ENCODE results near the gene HNF4A.

HNF4A gene

GRCh38 chr20:44411757-44412401, 56.4 kb downstream of the HNF4A start:
- Histone ChIP-seq H4K20me1 (ENCODE audit: insufficient read depth, low read length) (no peaks in the 10 kb centered on the region; the same call in 1 of the 2 replicates), H3K4me1 (ENCODE audit: insufficient read depth, low read length) (no peaks in the 10 kb centered on the region), H3K36me3 (ENCODE audit: insufficient read depth, low read length) (no peaks in the 10 kb centered on the region), H3K79me2 (ENCODE audit: insufficient read depth, low read length) (no peaks in the 10 kb centered on the region), H3K27ac (ENCODE audit: low read length) (no peak overlapping the region), H3K4me2 (ENCODE audit: insufficient read depth, low read length) (no peak overlapping the region), H3K9me3 (ENCODE audit: insufficient read depth, low read length, severe bottlenecking) (no peaks in the 10 kb centered on the region), H2AFZ (ENCODE audit: low read depth, low read length) (no peak overlapping the region), H3K9ac (ENCODE audit: low read depth, low read length) (no peak overlapping the region), H3K4me3 (ENCODE audit: low read depth in 1 of 2, low read length in 2 of 2) (no peak overlapping the region), H3K27me3 (ENCODE audit: insufficient read depth, low read length, poor library complexity) (peaks cover 15% of the 10 kb centered on the region)
- TF ChIP-seq, protein P1, sequence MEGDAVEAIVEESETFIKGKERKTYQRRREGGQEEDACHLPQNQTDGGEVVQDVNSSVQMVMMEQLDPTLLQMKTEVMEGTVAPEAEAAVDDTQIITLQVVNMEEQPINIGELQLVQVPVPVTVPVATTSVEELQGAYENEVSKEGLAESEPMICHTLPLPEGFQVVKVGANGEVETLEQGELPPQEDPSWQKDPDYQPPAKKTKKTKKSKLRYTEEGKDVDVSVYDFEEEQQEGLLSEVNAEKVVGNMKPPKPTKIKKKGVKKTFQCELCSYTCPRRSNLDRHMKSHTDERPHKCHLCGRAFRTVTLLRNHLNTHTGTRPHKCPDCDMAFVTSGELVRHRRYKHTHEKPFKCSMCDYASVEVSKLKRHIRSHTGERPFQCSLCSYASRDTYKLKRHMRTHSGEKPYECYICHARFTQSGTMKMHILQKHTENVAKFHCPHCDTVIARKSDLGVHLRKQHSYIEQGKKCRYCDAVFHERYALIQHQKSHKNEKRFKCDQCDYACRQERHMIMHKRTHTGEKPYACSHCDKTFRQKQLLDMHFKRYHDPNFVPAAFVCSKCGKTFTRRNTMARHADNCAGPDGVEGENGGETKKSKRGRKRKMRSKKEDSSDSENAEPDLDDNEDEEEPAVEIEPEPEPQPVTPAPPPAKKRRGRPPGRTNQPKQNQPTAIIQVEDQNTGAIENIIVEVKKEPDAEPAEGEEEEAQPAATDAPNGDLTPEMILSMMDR (IDR thresholded peaks at IDR 0.05; ENCODE audit: borderline replicate concordance, extremely low read depth, low read length, poor library complexity, severe bottlenecking) = no peak
- TF ChIP-seq EZH2 (IDR thresholded peaks at IDR 0.05; ENCODE audit: borderline replicate concordance, low read depth, low read length, severe bottlenecking) = no peak
- ATAC-seq (ENCODE audit: insufficient read depth, low read depth) (no peak), DNase-seq (no peak)

- no peak for DNase-seq
- Histone ChIP-seq H3K4me2 (ENCODE audit: insufficient read depth, low read length) (no peak overlapping the region), H3K36me3 (ENCODE audit: insufficient read depth, low read length) (no peaks in the 10 kb centered on the region), H3K27me3 (ENCODE audit: insufficient read depth, low read length, poor library complexity) (peaks cover 15% of the 10 kb centered on the region), H3K27ac (ENCODE audit: low read length) (no peak overlapping the region), H3K9ac (ENCODE audit: low read depth, low read length) (no peak overlapping the region), H3K4me3 (ENCODE audit: low read depth in 1 of 2, low read length in 2 of 2) (no peak overlapping the region), H2AFZ (ENCODE audit: low read depth, low read length) (no peak overlapping the region), H3K4me1 (ENCODE audit: insufficient read depth, low read length) (no peaks in the 10 kb centered on the region), H3K79me2 (ENCODE audit: insufficient read depth, low read length) (no peaks in the 10 kb centered on the region), H4K20me1 (ENCODE audit: insufficient read depth, low read length) (no peaks in the 10 kb centered on the region; the same call in 1 of the 2 replicates), H3K9me3 (ENCODE audit: insufficient read depth, low read length, severe bottlenecking) (no peaks in the 10 kb centered on the region)
- TF ChIP-seq, protein P1 (IDR thresholded peaks at IDR 0.05; ENCODE audit: borderline replicate concordance, extremely low read depth, low read length, poor library complexity, severe bottlenecking) = no peak
- no peak for TF ChIP-seq EZH2 (IDR thresholded peaks at IDR 0.05; ENCODE audit: borderline replicate concordance, low read depth, low read length, severe bottlenecking)
- no peak; the same call in 2 of the 3 replicates for ATAC-seq (ENCODE audit: insufficient read depth, low read depth)
These were observed 57.1 kb downstream of the HNF4A start for GRCh38 chr20:44412402-44413144.

- Histone ChIP-seq H3K27me3 (ENCODE audit: insufficient read depth, low read length, poor library complexity) (peaks cover 13% of the 10 kb centered on the region), H3K27ac (ENCODE audit: low read length) (no peak overlapping the region)
- TF ChIP-seq, protein P1 (IDR thresholded peaks at IDR 0.05; ENCODE audit: borderline replicate concordance, extremely low read depth, low read length, poor library complexity, severe bottlenecking) = no peak
- no peak for TF ChIP-seq EZH2 (IDR thresholded peaks at IDR 0.05; ENCODE audit: borderline replicate concordance, low read depth, low read length, severe bottlenecking)
These were observed 58.3 kb downstream of the HNF4A start for GRCh38 chr20:44413575-44414345.

More at GRCh38 chr20:44413575-44414345, 58.3 kb downstream of the HNF4A start:
- no peaks in the 10 kb centered on the region for H3K9me3 ChIP-seq (ENCODE audit: insufficient read depth, low read length, severe bottlenecking)
- ATAC-seq (ENCODE audit: insufficient read depth, low read depth) (no peak), DNase-seq (no peak)
- peaks cover 3% of the 10 kb centered on the region; the same call in 1 of the 2 replicates for H4K20me1 ChIP-seq (ENCODE audit: insufficient read depth, low read length)
- no peak overlapping the region for H3K4me3 ChIP-seq (ENCODE audit: low read depth in 1 of 2, low read length in 2 of 2)
- H3K36me3 ChIP-seq (ENCODE audit: insufficient read depth, low read length) = no peaks in the 10 kb centered on the region
- H2AFZ ChIP-seq (ENCODE audit: low read depth, low read length) = no peak overlapping the region
- no peaks in the 10 kb centered on the region for H3K4me1 ChIP-seq (ENCODE audit: insufficient read depth, low read length)
- no peak overlapping the region for H3K9ac ChIP-seq (ENCODE audit: low read depth, low read length)
- no peaks in the 10 kb centered on the region for H3K79me2 ChIP-seq (ENCODE audit: insufficient read depth, low read length)
- no peak overlapping the region for H3K4me2 ChIP-seq (ENCODE audit: insufficient read depth, low read length)
